HG03558 (cell line): Measurements from ENCODE around the gene ARHGAP23.
"Not testable (repeated sequence)": the region's sequence is repeated elsewhere in the genome, so short reads cannot be mapped to it uniquely, and the experiment has no call there.

ENCODE experiments used
- ATAC-seq: cut with Tn5 transposase; IDR thresholded peaks from one replicate; pipeline ENCODE4 v1.9.1; 2021; ENCODE audit warnings: moderate number of reproducible peaks; ENCODE audit not compliant: unreplicated experiment; ENCODE audit errors: extremely low read depth

Gene ARHGAP23

GRCh38 chr17:38460082-38460715 is 31.9 kb downstream of the ARHGAP23 start:
- ATAC-seq = no peak

GRCh38 chr17:38460716-38461630 is 32.7 kb downstream of the ARHGAP23 start:
- ATAC-seq = no peak

GRCh38 chr17:38461683-38462082 is 33.4 kb downstream of the ARHGAP23 start:
- no peak for ATAC-seq

- no peak for ATAC-seq
These were observed 35.2 kb downstream of the ARHGAP23 start for GRCh38 chr17:38463451-38463858.

GRCh38 chr17:38464251-38464722 is 36.0 kb downstream of the ARHGAP23 start:
- ATAC-seq = no peak

GRCh38 chr17:38464723-38465390 is 36.6 kb downstream of the ARHGAP23 start:
- ATAC-seq = no peak

- ATAC-seq = no peak
These were observed 37.4 kb downstream of the ARHGAP23 start for GRCh38 chr17:38465391-38466345.

GRCh38 chr17:38466346-38467315 is 38.4 kb downstream of the ARHGAP23 start:
- no peak for ATAC-seq

GRCh38 chr17:38467491-38467890 is 39.2 kb downstream of the ARHGAP23 start:
- no peak for ATAC-seq

- no peak for ATAC-seq
These were observed 41.6 kb downstream of the ARHGAP23 start for GRCh38 chr17:38469875-38470274.

- not testable (repeated sequence) for ATAC-seq
These were observed 43.0 kb downstream of the ARHGAP23 start for GRCh38 chr17:38471253-38471652.

GRCh38 chr17:38474666-38475065 is 46.4 kb downstream of the ARHGAP23 start:
- ATAC-seq = not testable (repeated sequence)

GRCh38 chr17:38476549-38476948 is 48.3 kb downstream of the ARHGAP23 start:
- ATAC-seq = no peak

GRCh38 chr17:38477417-38477816 is 49.2 kb downstream of the ARHGAP23 start:
- ATAC-seq = not testable (repeated sequence)

- not testable (repeated sequence) for ATAC-seq
These were observed 49.7 kb downstream of the ARHGAP23 start for GRCh38 chr17:38477951-38478350.

- not testable (repeated sequence) for ATAC-seq
These were observed 50.4 kb downstream of the ARHGAP23 start for GRCh38 chr17:38478667-38479066.

- not testable (repeated sequence) for ATAC-seq
These were observed 53.9 kb downstream of the ARHGAP23 start for GRCh38 chr17:38482039-38482699.

GRCh38 chr17:38482700-38483043 is 54.4 kb downstream of the ARHGAP23 start:
- not testable (repeated sequence) for ATAC-seq
